GM21619 (cell line): ENCODE measurements around the gene NPLOC4.

Experiments
- ATAC-seq: cut with Tn5 transposase; IDR thresholded peaks from one replicate; pipeline ENCODE4 v1.9.1; 2021; ENCODE audit not compliant: unreplicated experiment

The NPLOC4 gene

DNA sequence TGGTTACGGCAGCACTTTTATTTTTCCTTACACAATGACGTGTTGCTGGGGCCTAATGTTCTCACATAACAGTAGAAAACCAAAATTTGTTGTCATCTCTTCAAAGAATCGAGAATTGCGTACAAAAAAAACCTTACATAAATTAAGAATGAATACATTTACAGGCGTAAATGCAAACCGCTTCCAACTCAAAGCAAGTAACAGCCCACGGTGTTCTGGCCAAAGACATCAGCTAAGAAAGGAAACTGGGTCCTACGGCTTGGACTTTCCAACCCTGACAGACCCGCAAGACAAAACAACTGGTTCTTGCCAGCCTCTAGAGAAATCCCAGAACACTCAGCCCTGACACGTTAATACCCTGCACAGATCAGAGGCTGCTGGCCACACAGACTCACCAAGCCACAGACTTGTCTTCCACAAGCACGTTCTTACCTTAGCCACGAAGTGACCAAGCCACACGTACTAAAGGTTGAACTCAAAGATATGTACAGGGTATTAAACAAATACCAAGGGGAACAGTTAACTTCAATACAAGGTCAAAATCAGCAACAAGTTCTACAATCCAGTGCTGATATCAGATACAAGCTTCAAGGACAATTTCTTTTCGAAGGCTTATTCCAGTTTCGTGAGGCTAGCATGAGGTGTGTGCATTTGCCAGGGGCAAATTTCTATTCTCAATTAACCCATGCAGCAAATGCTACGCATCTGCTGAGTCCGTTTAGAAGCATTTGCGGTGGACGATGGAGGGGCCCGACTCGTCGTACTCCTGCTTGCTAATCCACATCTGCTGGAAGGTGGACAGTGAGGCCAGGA is 126.7 kb downstream of the NPLOC4 start:
- ATAC-seq = no peak

- no peak for ATAC-seq
Observed at GRCh38 chr17:81509207-81509971, 127.5 kb downstream of the NPLOC4 start.

GRCh38 chr17:81508639-81509206 is 128.2 kb downstream of the NPLOC4 start:
- ATAC-seq = no peak
